Measurements from ENCODE around the gene TBC1D3B.

The TBC1D3B gene

DNA sequence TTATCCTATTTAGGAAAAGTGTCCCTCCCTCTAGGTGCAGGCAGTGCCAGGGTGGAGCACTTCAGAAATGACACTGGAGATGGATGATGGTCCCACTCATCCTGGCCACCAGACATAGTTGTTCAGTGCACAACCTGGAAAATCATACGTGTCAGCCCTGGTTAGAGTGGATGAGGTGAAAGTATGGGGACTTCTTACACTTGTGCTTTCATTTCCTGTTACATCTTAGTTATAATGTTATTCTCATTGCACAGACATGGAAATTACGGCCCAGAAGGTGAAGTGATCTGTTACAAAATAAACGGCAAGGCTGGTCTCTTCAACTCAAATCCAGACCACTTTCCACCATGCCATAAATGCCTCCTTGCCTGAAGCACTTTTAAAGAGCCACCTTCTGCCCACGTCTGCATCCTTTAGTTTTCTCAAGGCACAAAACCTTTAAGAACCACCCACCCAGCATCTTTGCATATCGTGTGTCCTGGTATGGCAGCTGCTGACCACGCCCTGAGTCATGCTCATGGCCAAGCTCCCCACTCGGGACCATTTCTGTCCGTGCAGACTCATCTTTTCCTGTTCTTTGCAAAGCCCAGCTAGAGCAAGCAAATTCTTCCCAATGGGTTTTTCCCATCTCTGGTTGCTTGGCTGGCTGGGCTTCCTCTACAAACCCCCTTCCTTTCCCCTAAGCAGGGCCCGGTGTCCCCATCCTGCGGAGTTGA, 22.4 kb downstream of the TBC1D3B start (continued):
- no peak for TF ChIP-seq KLF7 (tag by site-specific recombination; IDR thresholded peaks at IDR 0.05; ENCODE audit: borderline replicate concordance)
- TF ChIP-seq, protein P1, sequence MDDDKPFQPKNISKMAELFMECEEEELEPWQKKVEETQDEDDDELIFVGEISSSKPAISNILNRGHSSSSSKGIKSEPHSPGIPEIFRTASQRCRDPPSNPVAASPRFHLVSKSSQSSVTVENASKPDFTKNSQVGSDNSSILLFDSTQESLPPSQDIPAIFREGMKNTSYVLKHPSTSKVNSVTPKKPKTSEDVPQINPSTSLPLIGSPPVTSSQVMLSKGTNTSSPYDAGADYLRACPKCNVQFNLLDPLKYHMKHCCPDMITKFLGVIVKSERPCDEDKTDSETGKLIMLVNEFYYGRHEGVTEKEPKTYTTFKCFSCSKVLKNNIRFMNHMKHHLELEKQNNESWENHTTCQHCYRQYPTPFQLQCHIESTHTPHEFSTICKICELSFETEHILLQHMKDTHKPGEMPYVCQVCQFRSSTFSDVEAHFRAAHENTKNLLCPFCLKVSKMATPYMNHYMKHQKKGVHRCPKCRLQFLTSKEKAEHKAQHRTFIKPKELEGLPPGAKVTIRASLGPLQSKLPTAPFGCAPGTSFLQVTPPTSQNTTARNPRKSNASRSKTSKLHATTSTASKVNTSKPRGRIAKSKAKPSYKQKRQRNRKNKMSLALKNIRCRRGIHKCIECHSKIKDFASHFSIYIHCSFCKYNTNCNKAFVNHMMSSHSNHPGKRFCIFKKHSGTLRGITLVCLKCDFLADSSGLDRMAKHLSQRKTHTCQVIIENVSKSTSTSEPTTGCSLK (tag by site-specific recombination; IDR thresholded peaks at IDR 0.05) = no peak
- TF ChIP-seq, protein P2, sequence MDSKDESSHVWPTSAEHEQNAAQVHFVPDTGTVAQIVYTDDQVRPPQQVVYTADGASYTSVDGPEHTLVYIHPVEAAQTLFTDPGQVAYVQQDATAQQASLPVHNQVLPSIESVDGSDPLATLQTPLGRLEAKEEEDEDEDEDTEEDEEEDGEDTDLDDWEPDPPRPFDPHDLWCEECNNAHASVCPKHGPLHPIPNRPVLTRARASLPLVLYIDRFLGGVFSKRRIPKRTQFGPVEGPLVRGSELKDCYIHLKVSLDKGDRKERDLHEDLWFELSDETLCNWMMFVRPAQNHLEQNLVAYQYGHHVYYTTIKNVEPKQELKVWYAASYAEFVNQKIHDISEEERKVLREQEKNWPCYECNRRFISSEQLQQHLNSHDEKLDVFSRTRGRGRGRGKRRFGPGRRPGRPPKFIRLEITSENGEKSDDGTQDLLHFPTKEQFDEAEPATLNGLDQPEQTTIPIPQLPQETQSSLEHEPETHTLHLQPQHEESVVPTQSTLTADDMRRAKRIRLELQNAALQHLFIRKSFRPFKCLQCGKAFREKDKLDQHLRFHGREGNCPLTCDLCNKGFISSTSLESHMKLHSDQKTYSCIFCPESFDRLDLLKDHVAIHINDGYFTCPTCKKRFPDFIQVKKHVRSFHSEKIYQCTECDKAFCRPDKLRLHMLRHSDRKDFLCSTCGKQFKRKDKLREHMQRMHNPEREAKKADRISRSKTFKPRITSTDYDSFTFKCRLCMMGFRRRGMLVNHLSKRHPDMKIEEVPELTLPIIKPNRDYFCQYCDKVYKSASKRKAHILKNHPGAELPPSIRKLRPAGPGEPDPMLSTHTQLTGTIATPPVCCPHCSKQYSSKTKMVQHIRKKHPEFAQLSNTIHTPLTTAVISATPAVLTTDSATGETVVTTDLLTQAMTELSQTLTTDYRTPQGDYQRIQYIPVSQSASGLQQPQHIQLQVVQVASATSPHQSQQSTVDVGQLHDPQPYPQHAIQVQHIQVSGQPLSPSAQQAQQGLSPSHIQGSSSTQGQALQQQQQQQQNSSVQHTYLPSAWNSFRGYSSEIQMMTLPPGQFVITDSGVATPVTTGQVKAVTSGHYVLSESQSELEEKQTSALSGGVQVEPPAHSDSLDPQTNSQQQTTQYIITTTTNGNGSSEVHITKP (tag by site-specific recombination; IDR thresholded peaks at IDR 0.05) = no peak
- TF ChIP-seq FEZF1 (tag by site-specific recombination; IDR thresholded peaks at IDR 0.05) = no peak

DNA sequence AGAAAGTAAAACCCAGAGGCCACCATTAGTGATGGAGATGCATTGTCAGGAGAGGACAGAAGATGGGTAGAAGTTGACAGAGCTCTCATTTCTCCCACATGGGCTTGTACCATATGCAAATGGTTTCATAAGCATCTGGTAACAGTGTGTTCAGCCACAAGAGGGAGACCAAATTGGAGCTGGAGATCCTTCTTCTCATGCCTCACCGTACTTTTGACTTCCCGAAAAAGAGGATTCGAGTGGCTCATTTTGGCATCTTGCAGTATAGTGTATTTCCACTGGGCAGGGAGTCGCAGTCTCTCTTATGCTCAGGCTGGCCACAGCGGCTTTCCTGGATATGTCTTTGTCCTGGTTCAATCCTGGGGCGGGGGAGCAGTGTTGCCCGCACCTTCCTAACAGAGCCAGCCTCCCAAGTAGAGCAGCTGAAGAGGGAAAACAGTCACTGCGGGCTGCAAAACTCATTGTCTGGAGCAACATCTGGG, 23.8 kb downstream of the TBC1D3B start:
- H3K36me3 ChIP-seq (ENCODE audit: control insufficient read depth in 2 of 2, insufficient read depth in 1 of 2, low read length in 2 of 2) = no peaks in the 10 kb centered on the region
- ChIA-PET POLR2A (no interaction called here), CTCF (interaction anchor here (0.6 to 8.8 kb wide), 5 partner anchors 21 to 330 kb away, joined by 3 to 330 read pairs (median 9); no protein-coding TSS in a partner anchor)
- no peak overlapping the region for H3K4me3 ChIP-seq (ENCODE audit: low read depth, low read length)
- TF ChIP-seq ZNF555 (tag by site-specific recombination; conservative IDR thresholded peaks at IDR 0.05) = no peak
- TF ChIP-seq, protein P3, sequence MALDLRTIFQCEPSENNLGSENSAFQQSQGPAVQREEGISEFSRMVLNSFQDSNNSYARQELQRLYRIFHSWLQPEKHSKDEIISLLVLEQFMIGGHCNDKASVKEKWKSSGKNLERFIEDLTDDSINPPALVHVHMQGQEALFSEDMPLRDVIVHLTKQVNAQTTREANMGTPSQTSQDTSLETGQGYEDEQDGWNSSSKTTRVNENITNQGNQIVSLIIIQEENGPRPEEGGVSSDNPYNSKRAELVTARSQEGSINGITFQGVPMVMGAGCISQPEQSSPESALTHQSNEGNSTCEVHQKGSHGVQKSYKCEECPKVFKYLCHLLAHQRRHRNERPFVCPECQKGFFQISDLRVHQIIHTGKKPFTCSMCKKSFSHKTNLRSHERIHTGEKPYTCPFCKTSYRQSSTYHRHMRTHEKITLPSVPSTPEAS (tag by site-specific recombination; IDR thresholded peaks at IDR 0.05) = no peak
- TF ChIP-seq, protein P4, sequence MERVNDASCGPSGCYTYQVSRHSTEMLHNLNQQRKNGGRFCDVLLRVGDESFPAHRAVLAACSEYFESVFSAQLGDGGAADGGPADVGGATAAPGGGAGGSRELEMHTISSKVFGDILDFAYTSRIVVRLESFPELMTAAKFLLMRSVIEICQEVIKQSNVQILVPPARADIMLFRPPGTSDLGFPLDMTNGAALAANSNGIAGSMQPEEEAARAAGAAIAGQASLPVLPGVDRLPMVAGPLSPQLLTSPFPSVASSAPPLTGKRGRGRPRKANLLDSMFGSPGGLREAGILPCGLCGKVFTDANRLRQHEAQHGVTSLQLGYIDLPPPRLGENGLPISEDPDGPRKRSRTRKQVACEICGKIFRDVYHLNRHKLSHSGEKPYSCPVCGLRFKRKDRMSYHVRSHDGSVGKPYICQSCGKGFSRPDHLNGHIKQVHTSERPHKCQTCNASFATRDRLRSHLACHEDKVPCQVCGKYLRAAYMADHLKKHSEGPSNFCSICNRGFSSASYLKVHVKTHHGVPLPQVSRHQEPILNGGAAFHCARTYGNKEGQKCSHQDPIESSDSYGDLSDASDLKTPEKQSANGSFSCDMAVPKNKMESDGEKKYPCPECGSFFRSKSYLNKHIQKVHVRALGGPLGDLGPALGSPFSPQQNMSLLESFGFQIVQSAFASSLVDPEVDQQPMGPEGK (tag by site-specific recombination; IDR thresholded peaks at IDR 0.05) = no peak
- TF ChIP-seq ZBTB20 (tag by site-specific recombination; IDR thresholded peaks at IDR 0.05) = no peak
- TF ChIP-seq, protein P5, sequence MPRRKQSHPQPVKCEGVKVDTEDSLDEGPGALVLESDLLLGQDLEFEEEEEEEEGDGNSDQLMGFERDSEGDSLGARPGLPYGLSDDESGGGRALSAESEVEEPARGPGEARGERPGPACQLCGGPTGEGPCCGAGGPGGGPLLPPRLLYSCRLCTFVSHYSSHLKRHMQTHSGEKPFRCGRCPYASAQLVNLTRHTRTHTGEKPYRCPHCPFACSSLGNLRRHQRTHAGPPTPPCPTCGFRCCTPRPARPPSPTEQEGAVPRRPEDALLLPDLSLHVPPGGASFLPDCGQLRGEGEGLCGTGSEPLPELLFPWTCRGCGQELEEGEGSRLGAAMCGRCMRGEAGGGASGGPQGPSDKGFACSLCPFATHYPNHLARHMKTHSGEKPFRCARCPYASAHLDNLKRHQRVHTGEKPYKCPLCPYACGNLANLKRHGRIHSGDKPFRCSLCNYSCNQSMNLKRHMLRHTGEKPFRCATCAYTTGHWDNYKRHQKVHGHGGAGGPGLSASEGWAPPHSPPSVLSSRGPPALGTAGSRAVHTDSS (tag by site-specific recombination; IDR thresholded peaks at IDR 0.05) = no peak
- TF ChIP-seq ZNF76 (tag by site-specific recombination; IDR thresholded peaks at IDR 0.05; ENCODE audit: borderline replicate concordance, low read depth) = no peak
- TF ChIP-seq ZNF791 (tag by site-specific recombination; IDR thresholded peaks at IDR 0.05) = no peak
- TF ChIP-seq, protein P6, sequence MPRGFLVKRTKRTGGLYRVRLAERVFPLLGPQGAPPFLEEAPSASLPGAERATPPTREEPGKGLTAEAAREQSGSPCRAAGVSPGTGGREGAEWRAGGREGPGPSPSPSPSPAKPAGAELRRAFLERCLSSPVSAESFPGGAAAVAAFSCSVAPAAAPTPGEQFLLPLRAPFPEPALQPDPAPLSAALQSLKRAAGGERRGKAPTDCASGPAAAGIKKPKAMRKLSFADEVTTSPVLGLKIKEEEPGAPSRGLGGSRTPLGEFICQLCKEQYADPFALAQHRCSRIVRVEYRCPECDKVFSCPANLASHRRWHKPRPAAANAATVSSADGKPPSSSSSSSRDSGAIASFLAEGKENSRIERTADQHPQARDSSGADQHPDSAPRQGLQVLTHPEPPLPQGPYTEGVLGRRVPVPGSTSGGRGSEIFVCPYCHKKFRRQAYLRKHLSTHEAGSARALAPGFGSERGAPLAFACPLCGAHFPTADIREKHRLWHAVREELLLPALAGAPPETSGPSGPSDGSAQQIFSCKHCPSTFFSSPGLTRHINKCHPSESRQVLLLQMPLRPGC (tag by site-specific recombination; IDR thresholded peaks at IDR 0.05) = no peak
- no peak for TF ChIP-seq ZNF184 (tag by site-specific recombination; IDR thresholded peaks at IDR 0.05)
- no peaks in the 10 kb centered on the region for H3K4me1 ChIP-seq (ENCODE audit: control insufficient read depth, insufficient read depth, low read length)
- H3K9me3 ChIP-seq (ENCODE audit: control insufficient read depth, insufficient read depth, low read depth, low read length) = no peaks in the 10 kb centered on the region
- H3K27ac ChIP-seq (ENCODE audit: extremely low read depth, low read depth, low read length) = no peak overlapping the region

All from HEK293 (cell line).